Hematopoietic multipotent progenitor cell treated with erythropoietin and hydrocortisone succinate and interleukin-3 and kit ligand, for 8 days (in vitro differentiated cells): ENCODE results near the gene POC1A.
"Not testable (repeated sequence)": the region's sequence is repeated elsewhere in the genome, so short reads cannot be mapped to it uniquely, and the experiment has no call there.

ENCODE experiments used
- DNase-seq: peaks from one replicate; pipeline ENCODE4 v3.0.0-alpha.2; 2015

POC1A gene

GRCh38 chr3:52183786-52184445 lies 29.7 kb upstream of the POC1A start:
- DNase-seq, result no peak

DNA sequence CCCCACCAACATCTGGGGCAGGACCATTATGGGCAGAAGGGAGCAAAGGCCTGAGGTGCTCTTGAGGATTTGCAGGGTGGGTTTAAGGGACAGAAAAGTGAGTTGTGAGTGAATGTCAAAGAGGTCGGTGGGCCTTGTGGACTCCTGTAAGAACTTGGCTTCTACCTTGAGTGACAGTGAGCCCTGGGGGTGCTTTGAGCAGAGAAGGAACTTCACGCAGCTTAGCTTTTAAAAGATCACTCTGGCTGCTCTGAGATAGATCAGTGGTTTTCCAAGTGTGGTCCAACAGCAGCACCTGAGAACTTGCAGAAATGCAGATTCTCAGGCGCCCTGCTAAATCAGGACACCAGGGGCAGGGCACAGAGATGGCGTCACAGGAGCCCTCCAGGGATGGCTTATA lies 28.5 kb upstream of the POC1A start:
- DNase-seq, result no peak

DNA sequence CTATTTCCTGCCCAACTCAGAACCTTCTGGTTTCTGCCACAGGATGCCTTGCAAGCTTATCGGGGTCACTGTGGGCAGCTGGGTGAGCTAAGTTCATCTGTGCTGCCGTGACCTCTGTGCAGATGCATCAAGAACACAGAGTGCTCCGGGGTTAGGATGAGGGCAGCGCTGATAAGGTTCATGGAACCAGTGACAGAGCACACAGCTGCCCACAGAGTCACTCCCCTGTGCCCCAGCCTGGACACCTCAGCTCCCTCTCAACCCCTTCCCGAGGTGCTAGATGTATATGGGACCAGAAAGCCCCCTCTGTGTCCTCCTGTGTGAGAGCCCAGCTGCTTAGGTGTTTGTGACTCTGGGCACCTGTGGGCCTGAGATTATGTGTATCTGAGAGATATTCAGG lies 28.0 kb upstream of the POC1A start:
- peak; percentile 85 for DNase-seq

GRCh38 chr3:52181543-52181942 lies 27.3 kb upstream of the POC1A start:
- DNase-seq, result no peak

- no peak for DNase-seq
These were observed 24.3 kb upstream of the POC1A start for GRCh38 chr3:52178537-52178936.

- DNase-seq, result not testable (repeated sequence)
These were observed 23.9 kb upstream of the POC1A start for GRCh38 chr3:52178126-52178525.

DNA sequence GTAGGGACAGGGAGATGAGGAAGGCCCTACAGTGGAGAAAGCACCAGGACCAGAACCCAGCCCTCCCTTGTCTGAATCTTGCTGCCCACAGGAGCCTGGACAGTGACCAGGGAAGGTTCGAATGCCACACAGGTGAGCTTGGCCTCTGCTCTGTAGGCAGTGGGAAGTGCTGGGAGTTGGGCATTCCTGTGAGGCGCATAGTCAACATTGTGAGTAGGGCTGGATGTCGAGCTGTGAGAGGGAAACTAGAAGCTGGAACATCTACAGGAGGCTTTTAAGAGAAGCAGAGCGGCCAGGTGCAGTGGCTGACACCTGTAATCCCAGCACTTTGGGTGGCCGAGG lies 23.4 kb upstream of the POC1A start:
- no peak for DNase-seq

GRCh38 chr3:52176951-52177700 lies 22.9 kb upstream of the POC1A start:
- DNase-seq, result no peak

DNA sequence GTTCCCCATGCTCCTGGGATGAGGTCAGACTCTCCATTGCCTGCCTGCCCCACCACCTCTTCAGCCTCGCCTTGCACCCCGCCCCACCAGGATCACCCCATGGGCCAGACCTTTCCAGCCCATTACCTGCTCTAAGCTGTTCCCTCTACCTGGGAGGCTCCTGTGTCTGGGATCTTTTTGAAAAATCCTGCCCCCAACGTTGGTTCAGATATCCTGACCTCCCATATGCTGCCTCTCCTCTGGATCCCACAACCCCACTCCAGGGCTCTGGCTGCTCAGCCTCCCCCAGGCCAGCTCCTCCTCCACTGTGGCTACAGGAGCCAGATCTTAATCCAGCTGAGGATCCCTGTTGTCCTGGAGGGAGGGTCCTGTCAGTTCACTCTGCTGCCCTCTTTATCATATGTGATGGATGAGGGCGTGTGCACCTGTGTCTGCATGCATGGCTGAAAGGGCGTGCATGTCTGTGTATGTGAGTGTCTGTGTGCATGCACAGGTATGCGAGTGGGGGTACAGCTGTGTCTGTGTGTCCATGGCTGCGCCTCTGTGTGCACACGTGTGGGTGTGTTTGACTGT lies 22.0 kb upstream of the POC1A start:
- no peak for DNase-seq

- no peak for DNase-seq
These were observed 21.4 kb upstream of the POC1A start for GRCh38 chr3:52175416-52176179.

DNA sequence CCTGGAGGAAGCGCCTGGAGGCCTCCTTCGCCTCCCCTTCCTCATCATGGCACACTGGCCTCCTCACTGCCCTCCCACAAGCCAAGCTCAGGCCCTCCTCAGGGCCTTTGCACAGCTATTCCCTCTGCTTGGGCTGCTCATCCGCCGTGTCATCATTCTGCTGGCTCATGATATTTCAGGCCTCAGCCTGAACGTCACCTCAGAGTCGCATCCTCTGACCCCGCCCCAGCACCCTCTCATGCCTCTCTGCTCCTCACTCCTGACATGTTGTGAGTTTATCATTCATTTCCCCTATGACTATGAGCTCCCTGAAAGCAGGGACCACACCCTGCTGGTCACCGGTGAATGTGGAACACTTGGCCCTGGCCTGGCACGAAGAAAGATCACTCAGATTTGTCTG lies 20.7 kb upstream of the POC1A start:
- DNase-seq, result peak; percentile 45

DNA sequence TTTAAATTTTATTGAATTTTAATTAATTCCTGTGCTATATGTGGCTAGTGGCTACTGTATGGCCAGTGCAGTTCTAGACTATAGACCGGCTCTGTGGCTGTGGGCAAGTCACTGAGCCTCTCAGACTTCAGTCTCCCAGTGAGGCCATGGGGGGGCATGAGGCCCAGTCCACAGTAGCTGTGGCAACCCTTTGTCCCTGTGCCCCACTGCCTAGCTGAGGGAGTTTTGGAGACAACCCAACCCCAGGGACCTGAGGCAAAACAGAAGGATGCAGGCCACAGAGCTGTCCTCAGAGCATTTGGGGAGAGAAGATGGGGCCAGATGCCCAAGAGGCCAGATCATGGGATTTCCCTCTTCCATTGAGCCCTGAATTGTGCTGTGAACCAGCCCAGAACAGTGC lies 18.9 kb upstream of the POC1A start:
- DNase-seq, result no peak

DNA sequence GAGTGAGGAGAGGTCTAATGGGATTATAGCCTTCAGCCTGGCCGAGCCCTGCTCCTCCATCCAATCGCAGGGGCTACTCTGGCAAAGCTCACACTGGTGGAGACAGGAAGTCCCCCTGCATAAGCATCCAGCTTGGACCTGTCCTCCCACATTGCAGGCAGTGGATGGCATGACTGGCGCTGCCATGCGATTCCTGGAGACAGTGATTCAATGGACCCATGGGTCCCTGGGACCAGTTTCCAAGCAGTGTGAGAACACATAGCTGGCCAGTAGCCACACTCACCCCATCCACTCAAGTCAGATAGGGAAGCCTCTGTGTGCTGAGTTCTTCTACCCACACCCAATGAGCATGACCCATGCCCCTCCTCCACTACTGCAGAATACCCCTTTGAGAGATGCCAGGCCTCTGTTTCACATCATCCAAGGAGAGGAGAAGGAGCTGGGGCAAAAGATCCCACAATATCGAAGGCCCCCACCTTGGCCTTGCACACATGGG lies 18.1 kb upstream of the POC1A start:
- DNase-seq, result no peak

GRCh38 chr3:52171514-52172261 lies 17.5 kb upstream of the POC1A start:
- DNase-seq, result peak; percentile 32

GRCh38 chr3:52170217-52170616 lies 16.0 kb upstream of the POC1A start:
- DNase-seq, result not testable (repeated sequence)

DNA sequence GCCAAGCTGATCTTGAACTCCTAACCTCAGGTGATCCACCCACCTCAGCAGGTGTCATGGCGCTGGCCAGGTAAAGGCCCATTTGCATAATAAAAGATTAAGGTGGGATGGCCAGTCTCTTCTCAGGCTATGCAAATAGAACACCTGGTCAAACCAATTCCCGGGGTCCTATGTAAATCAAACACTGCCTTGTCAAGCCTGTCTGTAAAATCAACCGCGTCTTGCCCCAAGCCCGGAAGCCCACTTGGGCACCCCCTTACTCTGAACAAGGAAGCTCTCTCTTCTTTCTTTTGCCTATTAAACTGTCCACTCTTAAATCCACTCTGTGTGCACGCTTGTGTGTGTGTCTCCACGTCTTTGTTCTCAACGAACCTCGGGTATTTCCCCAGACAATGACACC lies 13.0 kb upstream of the POC1A start:
- DNase-seq, result no peak

GRCh38 chr3:52162250-52162872 lies 8.1 kb upstream of the POC1A start:
- no peak for DNase-seq

GRCh38 chr3:52159503-52159902 lies 5.3 kb upstream of the POC1A start:
- DNase-seq, result no peak

- DNase-seq, result no peak
These were observed 1.7 kb upstream of the POC1A start for GRCh38 chr3:52155912-52156311.

DNA sequence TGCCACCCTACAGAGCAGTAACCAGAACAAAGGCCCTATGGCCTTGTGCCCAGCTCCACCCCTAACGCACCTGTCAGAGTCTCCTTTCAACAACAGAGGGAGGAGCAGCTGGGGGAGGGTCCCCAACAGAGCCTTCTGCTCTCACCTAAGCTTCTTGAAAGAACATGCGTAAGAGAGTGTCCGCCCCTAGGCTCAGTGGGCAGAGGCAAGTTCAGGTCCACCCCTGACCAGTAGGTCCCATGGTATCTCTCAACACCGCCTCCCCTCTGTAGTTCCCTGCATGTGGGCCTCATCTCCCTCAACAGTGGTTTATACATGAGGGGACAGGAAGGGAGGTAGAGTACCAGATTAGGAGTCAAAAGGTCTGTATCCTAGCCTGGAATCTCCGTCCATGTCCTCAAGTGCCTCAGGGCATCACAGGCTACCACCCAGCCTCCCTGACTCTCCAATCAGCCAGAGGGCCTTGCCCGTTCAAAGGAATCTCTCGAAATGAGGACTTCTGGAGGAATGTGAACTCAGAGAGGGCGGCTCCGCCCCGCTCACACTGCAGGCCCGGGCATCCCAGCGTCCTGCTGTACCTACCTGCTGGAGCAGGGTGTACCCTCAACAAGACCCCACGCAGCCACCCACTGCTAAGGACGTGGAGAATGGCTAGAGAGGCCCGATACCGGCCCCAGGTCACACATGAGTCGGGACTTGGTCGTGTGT lies 680 bp downstream of the POC1A start:
- DNase-seq, result peak; percentile 53

GRCh38 chr3:52151991-52152390 lies 2.2 kb downstream of the POC1A start:
- DNase-seq, result not testable (repeated sequence)

DNA sequence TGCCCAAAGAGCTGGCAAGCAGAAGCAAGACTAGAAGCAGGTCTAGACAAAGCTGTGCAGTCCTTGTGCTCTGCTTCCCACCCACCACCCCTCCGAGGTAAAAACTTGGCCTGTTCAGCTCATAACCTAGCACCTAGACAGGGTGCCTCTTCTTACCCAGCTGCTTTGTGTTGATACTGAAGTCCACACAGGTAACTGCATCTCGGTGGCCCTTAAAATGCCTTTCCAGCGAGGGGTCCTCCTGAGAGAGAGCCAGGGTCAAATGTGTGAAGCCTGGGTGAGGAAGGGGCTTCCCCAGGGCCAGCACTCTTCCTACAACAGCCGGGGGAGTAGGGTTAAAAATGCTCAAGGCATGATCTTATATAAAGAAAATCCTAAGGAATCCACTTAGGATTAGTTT lies 3.4 kb downstream of the POC1A start:
- no peak for DNase-seq
